Measurements from ENCODE around the gene KIAA1217.

KIAA1217 gene

GRCh38 chr10:24360282-24361127, 151.6 kb downstream of the KIAA1217 start:
- peak; percentile 66 for DNase-seq (ENCODE audit: low read depth, low spot score)

DNA sequence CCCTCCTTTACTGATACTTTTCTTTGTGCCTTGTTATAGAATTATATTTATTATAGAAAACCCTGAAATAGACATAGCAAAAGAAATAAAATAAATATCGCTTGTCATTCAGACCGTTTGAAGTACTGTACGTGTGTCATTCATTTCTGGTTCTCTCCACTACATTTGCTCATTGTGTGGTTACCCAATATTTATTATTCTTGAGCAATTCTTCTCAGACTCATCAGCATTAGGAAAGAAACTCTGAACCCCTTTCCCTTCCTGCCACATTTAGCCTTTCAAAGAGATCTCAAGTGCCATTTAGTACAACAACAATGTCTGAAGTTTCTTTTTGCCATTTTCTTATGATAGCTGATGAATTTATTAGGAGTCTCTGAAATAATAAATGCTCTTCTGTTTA, 154.1 kb downstream of the KIAA1217 start:
- DNase-seq (ENCODE audit: low read depth, low spot score): no peak

GRCh38 chr10:24367688-24368087, 158.8 kb downstream of the KIAA1217 start:
- DNase-seq (ENCODE audit: low read depth, low spot score): no peak

DNA sequence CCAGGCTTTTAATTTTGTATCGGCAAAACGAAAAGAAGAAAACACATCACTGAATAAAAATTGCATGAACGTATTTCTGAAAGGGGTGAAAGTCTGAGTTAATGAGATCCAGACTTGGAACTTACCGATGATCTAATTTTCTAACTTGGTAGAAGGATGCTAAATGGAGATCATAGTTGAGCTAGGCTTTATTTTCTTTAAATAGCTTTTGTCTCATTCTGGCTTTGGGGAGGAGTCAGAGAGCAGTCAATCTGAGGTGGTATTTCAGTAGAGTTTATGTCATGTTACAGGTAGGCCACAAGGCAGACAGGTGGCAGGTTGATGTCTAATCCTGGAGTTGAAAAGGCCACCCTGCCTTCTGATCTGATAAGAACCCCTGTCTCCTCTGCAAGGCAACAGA, 161.9 kb downstream of the KIAA1217 start:
- no peak for DNase-seq (ENCODE audit: low read depth, low spot score)

DNA sequence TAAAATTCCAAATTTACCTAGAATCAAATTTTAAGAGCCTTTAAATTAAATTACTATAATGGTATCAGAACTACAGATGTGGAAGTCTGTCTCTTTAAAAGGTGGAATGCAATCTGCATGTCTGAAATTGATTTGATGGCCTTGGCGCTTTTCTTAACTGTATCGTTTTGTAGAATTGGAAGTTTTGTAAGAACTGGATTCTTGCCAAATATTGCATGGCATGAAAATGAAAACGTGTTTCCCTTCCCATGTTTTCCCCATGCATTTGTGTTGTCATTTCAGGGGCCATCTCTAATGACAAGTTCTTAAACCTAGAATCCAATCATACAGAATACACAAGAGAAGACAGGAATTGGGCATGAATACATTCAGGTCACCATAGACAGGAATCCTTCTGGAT, 162.5 kb downstream of the KIAA1217 start:
- no peak for DNase-seq (ENCODE audit: low read depth, low spot score)

- no peak for DNase-seq (ENCODE audit: low read depth, low spot score)
Measured at GRCh38 chr10:24374134-24374915, 165.4 kb downstream of the KIAA1217 start.

DNA sequence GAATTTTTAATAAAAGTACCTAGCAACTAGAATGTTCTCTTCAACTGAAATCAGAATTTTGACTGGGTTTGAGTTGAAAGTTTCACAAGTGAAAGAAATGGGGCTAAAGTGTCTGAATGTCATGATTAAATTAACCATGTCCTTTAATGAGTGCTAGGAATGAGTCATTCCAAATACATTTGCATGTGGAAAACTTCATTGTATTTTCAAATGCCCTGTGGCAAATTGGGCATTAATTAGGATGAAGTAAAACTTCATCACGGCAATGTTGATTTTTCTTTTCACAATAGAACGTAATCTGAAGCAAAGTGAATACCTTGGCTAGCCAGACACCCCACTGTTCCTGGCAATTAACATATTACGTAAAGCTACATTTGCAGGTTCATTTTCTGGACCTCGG, 166.6 kb downstream of the KIAA1217 start:
- DNase-seq (ENCODE audit: low read depth, low spot score): no peak

- no peak for DNase-seq (ENCODE audit: low read depth, low spot score)
Measured at GRCh38 chr10:24376731-24377130, 167.8 kb downstream of the KIAA1217 start.

DNA sequence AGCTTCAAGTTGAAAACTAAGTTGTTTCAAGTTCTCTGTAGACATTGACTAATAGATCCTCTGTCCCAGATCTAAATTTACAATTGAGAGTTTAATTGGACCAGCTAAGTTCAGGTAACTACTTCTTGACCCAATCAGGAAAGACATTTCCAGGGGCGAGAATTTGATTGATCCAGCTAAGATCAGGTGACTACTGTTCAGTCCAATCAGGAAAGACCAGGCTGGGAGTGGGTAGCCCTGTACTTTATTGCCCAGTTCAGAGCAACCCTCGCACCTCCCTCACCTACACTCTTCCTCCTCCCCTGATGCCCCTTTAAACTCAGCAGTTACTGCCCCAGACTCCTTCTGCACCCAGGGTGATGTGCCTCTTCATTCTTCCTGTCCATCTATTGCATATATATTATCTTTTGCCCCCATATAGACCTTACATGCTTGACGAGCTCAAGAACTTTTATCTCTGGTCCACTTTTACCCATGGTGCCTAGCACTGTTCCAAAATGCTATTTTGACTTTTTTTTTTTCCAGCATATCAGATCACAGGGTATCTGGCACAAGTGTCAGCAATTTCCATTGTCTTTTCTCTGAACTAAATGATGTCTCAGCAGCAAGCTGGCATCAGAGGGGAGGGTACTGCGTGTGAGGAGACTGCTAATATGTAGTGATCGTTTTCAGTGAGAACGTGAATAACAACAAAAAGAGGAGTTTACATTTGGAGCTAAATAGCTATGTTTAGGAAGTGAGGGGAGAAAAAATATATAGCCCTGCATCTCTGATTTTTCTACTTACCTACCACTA, 169.4 kb downstream of the KIAA1217 start:
- no peak for DNase-seq (ENCODE audit: low read depth, low spot score)

DNA sequence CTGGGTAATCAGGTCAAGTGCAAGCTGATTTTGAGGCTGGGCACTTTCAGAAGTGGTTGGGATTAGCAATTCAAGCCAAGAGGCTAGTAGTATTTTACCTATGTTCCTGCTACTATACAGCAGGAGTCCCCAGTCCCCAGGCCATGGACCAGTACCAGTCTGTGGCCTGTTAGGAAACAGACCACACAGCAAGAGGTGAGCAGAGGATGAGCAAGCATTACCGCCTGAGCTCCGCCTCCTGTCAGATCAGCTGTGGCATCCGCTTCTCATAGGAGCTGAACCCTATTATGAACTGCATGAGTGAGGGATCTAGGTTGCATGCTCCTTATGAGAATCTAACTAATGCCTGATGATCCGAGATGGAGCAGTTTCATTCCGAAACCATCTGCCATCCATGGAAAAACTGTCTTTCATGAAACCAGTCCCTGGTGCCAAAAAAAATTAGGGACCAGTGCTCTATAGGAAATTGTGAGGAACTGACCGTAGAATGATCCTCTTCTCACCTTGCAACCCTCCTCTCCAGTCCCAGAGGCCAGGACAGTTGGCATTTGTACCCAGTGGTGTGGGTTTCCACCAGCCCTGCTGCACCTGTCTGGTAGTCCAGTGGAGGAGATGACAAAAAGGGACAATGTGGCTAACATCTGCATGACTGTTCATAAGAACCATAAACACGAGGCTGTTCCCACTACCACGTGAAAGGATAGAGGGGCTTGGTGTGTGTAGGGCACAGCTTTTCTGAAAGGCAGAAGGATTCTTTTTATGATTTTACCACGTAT, 172.5 kb downstream of the KIAA1217 start:
- no peak for DNase-seq (ENCODE audit: low read depth, low spot score)

DNA sequence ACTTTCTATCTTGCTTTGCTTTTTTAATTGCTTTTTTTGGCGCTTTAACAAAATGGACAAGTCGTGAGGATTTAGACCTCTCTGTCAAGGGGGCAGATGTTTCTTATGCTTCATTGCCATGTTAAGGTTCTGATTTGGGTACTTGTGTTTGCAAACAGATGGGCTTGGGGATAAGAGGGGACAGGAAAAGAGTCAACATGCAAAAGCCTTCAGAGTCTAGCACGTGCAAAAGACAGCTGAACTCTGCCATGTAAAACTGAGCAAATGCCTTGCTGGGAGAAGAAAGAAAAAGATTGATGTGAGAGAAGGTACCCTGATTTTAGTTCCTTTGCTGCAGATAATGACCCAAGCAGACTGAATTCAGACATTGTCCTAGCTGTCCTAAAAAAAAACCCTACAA, 173.1 kb downstream of the KIAA1217 start:
- no peak for DNase-seq (ENCODE audit: low read depth, low spot score)

DNA sequence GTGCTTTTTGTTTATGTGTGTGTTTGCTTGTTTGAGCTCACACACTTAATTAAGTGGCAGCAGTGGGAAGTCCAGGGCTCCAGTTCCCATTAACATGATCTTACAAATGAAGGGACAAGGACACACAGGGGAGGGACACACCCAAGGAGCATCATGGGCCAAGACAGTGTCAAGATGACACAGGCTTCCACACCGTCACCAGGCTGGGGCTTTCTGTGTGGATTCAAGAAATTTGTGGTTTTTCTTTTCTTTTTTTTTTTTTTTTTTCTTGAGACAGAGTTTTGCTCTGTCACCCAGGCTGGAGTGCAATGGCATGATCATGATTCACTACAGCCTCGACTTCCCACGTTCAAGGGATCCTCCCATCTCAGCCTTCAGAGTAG, 173.6 kb downstream of the KIAA1217 start:
- no peak for DNase-seq (ENCODE audit: low read depth, low spot score)

DNA sequence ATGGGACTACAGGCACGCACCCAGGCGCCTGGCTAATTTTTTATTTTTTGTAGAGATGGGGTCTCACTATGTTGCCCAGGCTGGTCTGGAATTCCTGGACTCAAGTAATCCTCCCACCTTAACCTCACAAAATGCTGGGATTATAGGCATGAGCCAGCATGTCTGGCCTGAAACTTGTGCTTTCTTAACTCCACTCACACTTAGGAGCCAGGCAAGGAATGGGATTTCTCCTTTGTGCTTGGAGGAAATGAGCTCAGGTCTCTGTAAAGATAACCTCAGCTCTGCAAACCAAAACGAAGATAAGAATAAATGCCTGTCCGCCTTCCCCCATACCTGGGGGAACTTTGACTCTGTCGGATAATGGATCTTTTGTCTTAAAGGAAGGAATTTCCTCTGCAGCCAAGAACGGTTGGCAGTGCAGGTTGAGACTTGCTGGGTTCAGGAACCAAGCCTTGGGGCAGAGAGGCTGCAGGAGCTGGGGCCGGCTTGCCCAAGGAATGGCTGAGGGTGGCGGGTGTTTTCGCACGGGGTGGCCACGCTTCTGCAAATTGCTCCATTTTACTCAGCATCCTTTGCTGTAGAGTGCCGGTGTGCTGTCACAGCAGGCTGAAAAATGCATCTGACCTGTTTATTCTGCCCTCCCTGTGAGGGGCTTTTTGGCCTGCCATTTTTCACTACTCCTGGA, 174.2 kb downstream of the KIAA1217 start:
- DNase-seq (ENCODE audit: low read depth, low spot score): peak; percentile 81

GRCh38 chr10:24383681-24384106, 174.8 kb downstream of the KIAA1217 start:
- peak; percentile 92 for DNase-seq (ENCODE audit: low read depth, low spot score)

DNA sequence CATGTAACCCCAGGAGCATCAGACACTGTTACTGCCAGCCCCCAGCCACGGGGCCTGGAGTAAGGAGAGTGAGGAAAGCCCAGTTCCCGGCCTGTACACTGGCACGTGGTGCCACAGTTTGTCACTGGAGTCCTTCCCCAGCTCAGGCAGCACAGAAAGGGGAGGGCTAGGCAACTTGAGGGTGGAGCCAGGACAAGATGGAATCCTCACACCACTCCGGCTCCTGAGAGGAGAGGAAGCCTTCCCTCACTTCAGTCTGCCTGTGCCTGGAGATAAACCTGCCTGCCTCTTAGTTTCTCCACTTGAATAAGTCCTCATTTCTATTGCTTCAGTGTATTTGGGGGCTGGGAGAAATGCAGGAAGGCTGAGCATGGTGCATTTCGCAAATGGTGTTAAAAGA, 176.0 kb downstream of the KIAA1217 start:
- DNase-seq (ENCODE audit: low read depth, low spot score): peak; percentile 22

- peak; percentile 60 for DNase-seq (ENCODE audit: low read depth, low spot score)
Measured at GRCh38 chr10:24385776-24386175, 176.8 kb downstream of the KIAA1217 start.

DNA sequence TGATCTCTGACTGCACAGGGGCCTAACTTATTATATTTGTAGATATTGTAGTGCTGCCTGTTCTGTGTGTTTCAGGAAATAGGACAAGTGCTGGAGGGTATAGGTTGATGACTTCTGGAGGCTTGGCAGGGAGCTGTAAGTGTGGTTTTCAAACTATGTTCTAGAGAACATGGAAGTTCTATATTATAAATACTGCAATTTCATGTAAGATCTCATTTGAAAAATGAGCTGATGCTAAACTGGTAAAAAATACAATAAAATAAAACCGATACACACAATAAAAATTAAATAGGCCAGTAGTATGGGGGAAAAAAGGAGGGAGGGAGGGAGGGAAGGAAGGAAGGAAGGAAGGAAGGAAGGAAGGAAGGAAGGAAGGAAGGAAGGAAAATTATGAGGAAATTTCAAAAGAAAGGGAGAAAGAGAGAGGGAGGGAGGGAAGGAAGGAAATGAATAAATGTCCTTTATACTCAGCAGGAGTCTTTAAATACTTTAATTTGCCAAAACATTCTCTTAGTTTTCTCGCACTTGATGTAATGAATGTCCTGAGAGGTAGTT, 181.3 kb downstream of the KIAA1217 start:
- DNase-seq (ENCODE audit: low read depth, low spot score): no peak

- DNase-seq (ENCODE audit: low read depth, low spot score): no peak
Measured at GRCh38 chr10:24390746-24391145, 181.8 kb downstream of the KIAA1217 start.

DNA sequence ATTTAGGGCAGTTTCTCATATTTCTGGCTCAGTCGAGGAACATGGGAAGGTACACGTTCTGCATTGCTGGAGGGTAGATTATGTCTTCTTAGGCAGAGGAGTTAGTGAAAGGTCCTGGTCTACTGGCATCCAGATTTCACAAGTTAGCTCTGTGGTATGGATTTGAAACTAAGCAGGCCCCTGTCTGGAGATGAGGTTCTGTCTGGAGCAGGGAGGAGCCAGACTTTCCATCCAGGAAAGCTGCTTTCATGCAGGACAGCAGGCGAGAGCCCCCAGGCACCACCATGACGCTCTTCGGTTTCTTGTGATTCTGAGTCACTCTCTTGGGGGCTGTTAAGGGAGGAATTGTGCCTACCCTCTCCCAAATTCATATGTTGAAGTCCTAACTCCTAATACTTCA, 184.3 kb downstream of the KIAA1217 start:
- peak; percentile 93 for DNase-seq (ENCODE audit: low read depth, low spot score)

DNA sequence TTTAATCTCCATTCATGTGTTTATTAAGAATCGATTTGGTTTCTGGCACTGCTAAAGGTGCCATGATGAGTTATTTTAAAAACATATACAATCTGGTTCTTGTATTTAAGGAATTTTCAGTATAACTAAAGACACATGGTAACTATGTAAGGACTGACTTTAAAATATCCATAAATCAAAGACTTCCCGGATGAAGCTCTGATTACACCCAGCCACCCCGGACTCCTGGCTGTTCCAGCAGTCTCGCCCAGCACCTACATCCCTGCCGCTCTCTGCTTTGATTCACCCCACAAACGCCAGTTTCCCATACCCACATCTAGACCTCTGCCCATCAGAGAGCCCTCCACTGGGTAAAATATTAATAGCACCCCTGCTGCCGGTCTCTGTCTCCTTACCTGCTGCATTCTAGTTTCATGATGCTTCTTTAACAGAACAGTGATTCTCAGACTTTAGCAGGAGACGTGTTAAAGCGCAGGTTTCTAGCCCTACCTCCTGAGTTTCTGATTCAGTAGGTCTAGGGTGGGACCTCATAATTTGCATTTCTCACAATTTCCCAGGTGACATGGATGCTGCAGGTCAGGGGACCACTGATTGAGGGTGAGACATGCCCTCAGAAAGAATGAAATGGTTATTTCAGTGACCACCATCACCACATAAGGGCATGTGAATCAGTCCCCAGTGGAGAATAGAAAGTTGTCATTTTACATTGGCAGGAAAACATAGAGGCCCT, 185.7 kb downstream of the KIAA1217 start:
- DNase-seq (ENCODE audit: low read depth, low spot score): no peak

Data from ELF-1 (cell line).